SJCRH30 (cell line): ENCODE results near the gene SPANXN1. TPM values are rescaled to one million over a fixed set of nuclear protein-coding genes. Genes with fewer than 3 reads are reported as not detected.
A peak's percentile ranks its signal among the peaks of the same experiment; 100 is the strongest.
"Not testable (repeated sequence)": the region's sequence is repeated elsewhere in the genome, so short reads cannot be mapped to it uniquely, and the experiment has no call there.

Experiments used
- DNase-seq, 2 experiments: peaks; one replicate each; pipeline ENCODE4 v3.0.0-alpha.2; 2015 to 2020
- H3K27ac ChIP-seq: fragments of 250-450 bp; sonication (Bioruptor Pico); 2 replicates; pipeline ENCODE4 v1.5.1; 2020; ENCODE audit warnings: mild to moderate bottlenecking, moderate library complexity
- H3K27me3 ChIP-seq: fragments of 250-450 bp; sonication (Bioruptor Pico); 2 replicates; pipeline ENCODE4 v1.5.1; 2020; ENCODE audit warnings: mild to moderate bottlenecking, moderate library complexity
- H3K36me3 ChIP-seq: fragments of 250-450 bp; sonication (Bioruptor Pico); 2 replicates; pipeline ENCODE4 v1.5.1; 2020; ENCODE audit warnings: mild to moderate bottlenecking, moderate library complexity
- H3K4me1 ChIP-seq: fragments of 250-450 bp; sonication (Bioruptor Pico); 2 replicates; pipeline ENCODE4 v1.5.1; 2020; ENCODE audit warnings: mild to moderate bottlenecking, moderate library complexity
- H3K4me3 ChIP-seq: fragments of 250-450 bp; sonication (Bioruptor Pico); 2 replicates; pipeline ENCODE4 v1.5.1; 2020; ENCODE audit warnings: mild to moderate bottlenecking, moderate library complexity
- H3K9me3 ChIP-seq: fragments of 250-450 bp; sonication (Bioruptor Pico); replicated peaks from 2 replicates; pipeline ENCODE4 v1.5.1; 2020; ENCODE audit warnings: mild to moderate bottlenecking, moderate library complexity
- total RNA-seq: library from RNA; depleted of rRNA; stranded (reverse); fragments of >200 nt; shearing (Covaris generic); gene quantifications from 2 replicates; pipeline ENCODE4 v1.2.3, GENCODE V29; 2014; rRNA removed

Gene SPANXN1
- total RNA-seq, result not detected in 2 replicates

GRCh38 chrX:145247203-145247602 is at the start of gene SPANXN1:
SPANXN1 (plus strand) TSS chrX:145247503; CDS start chrX:145247587, 84 bp downstream.
- H3K27me3 ChIP-seq, H3K4me1 ChIP-seq, H3K27ac ChIP-seq, H3K36me3 ChIP-seq, H3K4me3 ChIP-seq, H3K9me3 ChIP-seq, DNase-seq: not testable (repeated sequence)

- H3K4me1 ChIP-seq, result no peaks in the 10 kb centered on the region
- no peak overlapping the region for H3K4me3 ChIP-seq
- H3K27ac ChIP-seq, result no peak overlapping the region
- no peaks in the 10 kb centered on the region for H3K9me3 ChIP-seq
- no peaks in the 10 kb centered on the region for H3K27me3 ChIP-seq
- H3K36me3 ChIP-seq, result no peaks in the 10 kb centered on the region
- no peak for DNase-seq
These were observed 48.2 kb upstream of the SPANXN1 start for GRCh38 chrX:145199078-145199477.

- Histone ChIP-seq H3K27ac (no peak overlapping the region), H3K4me1 (no peaks in the 10 kb centered on the region), H3K4me3 (no peak overlapping the region), H3K9me3 (no peaks in the 10 kb centered on the region), H3K36me3 (no peaks in the 10 kb centered on the region), H3K27me3 (no peaks in the 10 kb centered on the region)
- DNase-seq, result peak; percentile 4 to 36
These were observed 33.8 kb upstream of the SPANXN1 start for GRCh38 chrX:145213504-145213903.

GRCh38 chrX:145292218-145292617 is 44.9 kb downstream of the SPANXN1 start:
- Histone ChIP-seq H3K27ac (no peak overlapping the region), H3K27me3 (no peaks in the 10 kb centered on the region), H3K4me3 (no peak overlapping the region), H3K9me3 (no peaks in the 10 kb centered on the region), H3K36me3 (no peaks in the 10 kb centered on the region), H3K4me1 (no peaks in the 10 kb centered on the region)
- DNase-seq, result no peak
